Stimulated activated naive B cell treated with anti-CD40 and anti-IgM and Interleukin-4, amounts not matched to agents 10 μg/mL and 1 μg/mL and 100 μg/mL, for 72 hours (primary cell): Measurements from ENCODE around the gene LYL1.
"Not testable (repeated sequence)": the region's sequence is repeated elsewhere in the genome, so short reads cannot be mapped to it uniquely, and the experiment has no call there.

Experiments used
- ATAC-seq, 2 donors: fragments of 150-1000 bp; cut with Tn5 transposase; replicated peaks; 2 replicates each; pipeline ENCODE4 v1.10.0; 2021; ENCODE audit warnings: moderate library complexity in 1 of 2
- DNase-seq: peaks from one replicate; pipeline ENCODE4 v3.0.0; 2021
- H3K27ac Mint-ChIP-seq: one replicate; pipeline ENCODE4 v1.8.0; 2022; ENCODE audit warnings: mild to moderate bottlenecking, mixed read lengths
- H3K27me3 Mint-ChIP-seq, 2 donors: one replicate each; pipeline ENCODE4 v1.8.0; 2022; ENCODE audit warnings: mixed read lengths in 2 of 2
- H3K36me3 Mint-ChIP-seq, 2 donors: one replicate each; pipeline ENCODE4 v1.8.0; 2022; ENCODE audit warnings: mixed read lengths in 2 of 2, mild to moderate bottlenecking in 1 of 2
- H3K4me1 Mint-ChIP-seq, 2 donors: one replicate each; pipeline ENCODE4 v1.8.0; 2022; ENCODE audit warnings: mixed read lengths in 2 of 2, mild to moderate bottlenecking in 1 of 2
- H3K4me3 Mint-ChIP-seq, 2 donors: one replicate each; pipeline ENCODE4 v1.8.0; 2022; ENCODE audit warnings: mild to moderate bottlenecking in 2 of 2, mixed read lengths in 2 of 2, moderate library complexity in 1 of 2
- H3K9me3 Mint-ChIP-seq, 2 donors: one replicate each; pipeline ENCODE4 v1.8.0; 2022; ENCODE audit warnings: mixed read lengths in 2 of 2, mild to moderate bottlenecking in 1 of 2

The LYL1 gene

DNA sequence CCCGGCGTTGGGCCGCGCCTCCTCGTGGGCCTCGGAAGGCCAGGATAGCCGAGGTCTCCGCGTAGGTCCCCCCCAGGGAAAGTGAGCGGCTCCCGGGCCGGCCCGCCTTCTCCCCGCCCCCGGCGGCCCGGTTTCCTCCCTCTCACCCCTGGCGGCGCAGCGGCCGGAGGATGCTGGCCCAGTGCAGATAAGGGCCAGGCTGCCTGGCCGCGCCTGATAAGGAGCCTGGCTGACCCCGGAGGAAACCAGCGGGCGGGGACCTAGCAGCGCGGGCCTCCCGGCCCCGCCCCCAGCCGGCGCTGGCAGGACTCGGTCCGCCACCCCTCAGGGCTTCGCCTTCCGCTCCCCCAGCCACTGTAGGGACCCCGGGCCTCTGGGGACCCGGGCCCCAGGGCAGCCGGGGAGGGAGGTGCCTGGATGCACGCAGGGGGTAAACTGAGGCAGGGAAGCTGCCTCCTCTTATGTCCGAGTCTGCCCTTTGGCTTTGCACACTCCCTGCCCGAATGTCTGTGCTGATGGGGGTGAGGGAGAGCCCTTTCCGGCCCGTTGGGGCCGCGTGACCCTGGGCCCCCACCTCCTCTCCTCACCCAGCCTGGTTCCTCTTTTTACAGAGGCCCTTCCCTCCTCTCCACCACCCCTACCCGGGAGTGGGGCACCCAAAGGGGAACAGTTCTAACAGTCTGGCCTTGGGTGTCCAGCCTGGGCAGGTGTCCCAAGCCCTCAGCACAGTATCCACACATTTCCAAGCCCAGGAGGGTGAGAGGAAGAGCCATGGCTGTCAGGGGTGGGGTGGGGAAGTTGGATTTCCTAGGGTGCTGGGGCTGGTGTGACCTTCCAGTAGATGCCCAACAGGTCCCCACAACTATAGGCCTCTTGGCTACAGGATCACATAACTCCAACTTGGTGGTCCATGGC is at the start of gene LYL1:
Gene LYL1, minus strand, starts transcription at position 193 of the 915 bp plus-strand sequence. CDS start 1,687 bp downstream, outside the sequence.
- Mint-ChIP-seq H3K36me3 (peaks cover 25 to 44% of the 10 kb centered on the region in 2 donors), H3K9me3 (peaks cover 0 to 4% of the 10 kb centered on the region in 2 donors), H3K4me1 (peaks cover 41 to 87% of the 10 kb centered on the region in 2 donors), H3K27ac (peak within 1 kb of the TSS; percentile 95), H3K27me3 (no peaks in the 10 kb centered on the region), H3K4me3 (peak within 1 kb of the TSS; percentile 92 to 94)
- DNase-seq (peak; percentile 83), ATAC-seq (peak; percentile 70 to 75)

DNA sequence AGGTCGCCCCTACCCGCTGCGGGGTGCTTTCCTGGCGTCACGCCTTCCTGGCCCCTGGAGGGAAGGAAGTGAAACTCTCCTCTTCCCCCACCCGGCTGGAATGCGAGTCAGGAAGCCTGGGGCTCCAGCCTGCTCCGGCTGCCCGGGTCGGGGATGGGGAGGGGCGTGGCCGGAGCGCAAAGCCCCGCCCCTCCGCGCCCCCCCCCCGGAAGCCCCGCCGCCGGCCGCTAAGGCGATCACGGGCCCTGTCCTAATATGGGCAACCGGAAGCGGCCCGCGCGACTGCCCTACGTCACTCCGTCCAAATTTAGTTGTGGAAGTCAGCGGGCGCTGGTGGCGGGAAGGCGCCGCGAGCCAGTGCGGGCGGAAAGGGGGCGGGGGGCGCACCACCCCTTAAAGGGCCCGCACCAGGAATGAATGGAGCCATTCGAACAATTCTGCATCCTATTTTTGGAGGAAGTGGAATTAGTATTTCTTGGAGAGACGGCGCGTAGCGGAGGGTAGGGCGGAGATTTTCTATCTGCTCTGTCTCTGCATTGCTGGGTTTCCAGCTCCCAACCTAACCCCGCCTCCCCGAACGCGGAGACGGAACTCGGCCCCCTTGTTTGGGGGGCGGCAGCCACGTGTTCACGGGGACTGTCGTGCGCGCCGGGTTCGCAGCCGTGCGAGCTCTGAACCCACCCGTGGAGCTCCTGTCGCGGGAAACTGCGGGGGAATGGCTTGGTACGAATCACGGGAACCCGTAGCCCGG is 49.1 kb upstream of the LYL1 start:
- no peaks in the 10 kb centered on the region for H3K9me3 Mint-ChIP-seq
- H3K4me3 Mint-ChIP-seq: peak overlapping the region; percentile 98 to 99
- H3K27ac Mint-ChIP-seq: peak overlapping the region; percentile 99
- DNase-seq: peak; percentile 92
- peaks cover 0 to 4% of the 10 kb centered on the region in 2 donors for H3K27me3 Mint-ChIP-seq
- peaks cover 36 to 40% of the 10 kb centered on the region in 2 donors for H3K36me3 Mint-ChIP-seq
- peaks cover 38 to 67% of the 10 kb centered on the region in 2 donors for H3K4me1 Mint-ChIP-seq
- ATAC-seq: peak; percentile 37 to 43

DNA sequence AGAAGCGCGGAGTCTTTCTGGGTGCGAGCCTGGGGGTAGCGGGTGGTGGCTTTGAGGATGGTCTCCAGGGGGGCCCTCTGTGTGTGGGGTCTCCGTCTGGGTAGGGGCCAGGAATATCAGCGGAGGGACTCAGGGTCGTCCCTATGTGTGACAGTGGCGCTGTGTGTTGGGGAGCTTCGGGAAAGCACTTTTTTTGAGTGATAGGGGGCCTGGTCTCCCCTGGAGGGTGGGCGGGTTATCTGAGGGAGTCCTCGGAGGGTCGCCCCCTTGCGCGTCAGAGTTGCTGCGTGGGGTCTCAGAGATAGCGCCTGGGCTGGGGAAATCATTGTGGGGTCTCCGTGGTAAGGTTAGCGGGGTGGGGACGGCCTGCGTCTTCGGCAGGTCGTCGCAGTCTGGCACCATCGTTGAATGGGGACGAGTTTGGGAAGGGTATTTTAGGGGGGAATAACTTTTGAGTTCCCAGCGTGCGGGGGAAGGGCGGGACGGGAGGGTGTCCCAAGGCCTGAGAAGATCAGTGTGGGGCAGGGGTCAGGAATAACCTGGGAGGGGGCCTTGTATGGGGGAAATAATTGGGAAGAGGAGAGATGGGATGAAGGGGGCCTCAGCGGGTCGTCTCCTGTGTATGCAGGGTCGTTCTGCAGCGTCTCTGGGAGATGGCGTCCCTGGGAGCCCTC is 48.4 kb upstream of the LYL1 start:
- peaks cover 33 to 63% of the 10 kb centered on the region in 2 donors for H3K4me1 Mint-ChIP-seq
- peaks cover 0 to 4% of the 10 kb centered on the region in 2 donors for H3K27me3 Mint-ChIP-seq
- peak; percentile 21 for DNase-seq
- no peaks in the 10 kb centered on the region for H3K9me3 Mint-ChIP-seq
- H3K27ac Mint-ChIP-seq: peak overlapping the region; percentile 99
- H3K4me3 Mint-ChIP-seq: peak overlapping the region; percentile 98 to 99
- ATAC-seq: no peak
- peaks cover 36 to 40% of the 10 kb centered on the region in 2 donors for H3K36me3 Mint-ChIP-seq

DNA sequence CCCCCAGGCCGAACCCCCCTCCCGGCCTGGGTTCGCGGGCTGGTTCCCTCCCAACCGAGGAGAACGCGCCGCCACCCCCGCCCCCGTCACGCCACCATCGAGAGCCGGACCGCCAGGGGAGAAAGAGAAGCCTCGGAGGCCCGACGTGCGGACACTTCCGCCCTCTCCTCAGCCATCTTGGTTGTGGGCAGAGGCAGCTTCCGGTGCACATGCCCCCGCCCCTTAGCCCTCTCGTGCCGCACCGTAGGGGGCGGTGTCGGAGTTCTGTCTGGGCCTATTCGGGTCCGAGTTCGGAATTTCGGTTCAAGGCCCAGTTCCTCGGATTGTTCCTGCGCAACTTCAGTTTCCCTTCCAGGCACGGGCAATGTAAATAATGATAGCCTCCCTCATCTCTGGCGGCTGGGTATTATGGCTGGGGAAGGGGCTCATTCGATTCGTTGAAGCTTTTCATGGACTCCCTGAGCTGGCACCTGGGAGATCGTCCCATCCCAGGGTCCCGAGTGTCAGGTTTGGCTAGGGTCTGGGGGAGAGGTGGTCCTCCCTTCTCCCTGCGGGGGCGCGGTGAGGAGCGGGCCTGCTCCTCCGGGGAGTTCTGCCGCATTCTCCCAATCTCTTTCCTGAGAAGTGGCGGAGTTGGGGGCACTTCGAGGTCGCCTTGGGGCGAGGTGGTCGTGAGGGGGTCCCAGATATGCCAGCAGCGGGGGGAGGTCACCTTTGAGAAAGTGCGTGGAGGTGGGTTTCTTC is 47.7 kb upstream of the LYL1 start, which contains the start of the genes IER2 and STX10:
Gene IER2, plus strand, starts transcription at position 225 of the 744 bp plus-strand sequence. CDS start 2,776 bp downstream, outside the sequence.
Gene STX10, minus strand, starts transcription at position 189 of the 744 bp plus-strand sequence. CDS start 202 bp downstream, outside the sequence.
- no peaks in the 10 kb centered on the region for H3K9me3 Mint-ChIP-seq
- DNase-seq: peak; percentile 92
- peak within 1 kb of the TSS; percentile 99 for H3K27ac Mint-ChIP-seq
- peaks cover 29 to 56% of the 10 kb centered on the region in 2 donors for H3K4me1 Mint-ChIP-seq
- peak within 1 kb of the TSS; percentile 98 to 99 for H3K4me3 Mint-ChIP-seq
- peak; percentile 45 to 55 for ATAC-seq
- H3K36me3 Mint-ChIP-seq: peaks cover 34 to 40% of the 10 kb centered on the region in 2 donors
- peaks cover 0 to 4% of the 10 kb centered on the region in 2 donors for H3K27me3 Mint-ChIP-seq

DNA sequence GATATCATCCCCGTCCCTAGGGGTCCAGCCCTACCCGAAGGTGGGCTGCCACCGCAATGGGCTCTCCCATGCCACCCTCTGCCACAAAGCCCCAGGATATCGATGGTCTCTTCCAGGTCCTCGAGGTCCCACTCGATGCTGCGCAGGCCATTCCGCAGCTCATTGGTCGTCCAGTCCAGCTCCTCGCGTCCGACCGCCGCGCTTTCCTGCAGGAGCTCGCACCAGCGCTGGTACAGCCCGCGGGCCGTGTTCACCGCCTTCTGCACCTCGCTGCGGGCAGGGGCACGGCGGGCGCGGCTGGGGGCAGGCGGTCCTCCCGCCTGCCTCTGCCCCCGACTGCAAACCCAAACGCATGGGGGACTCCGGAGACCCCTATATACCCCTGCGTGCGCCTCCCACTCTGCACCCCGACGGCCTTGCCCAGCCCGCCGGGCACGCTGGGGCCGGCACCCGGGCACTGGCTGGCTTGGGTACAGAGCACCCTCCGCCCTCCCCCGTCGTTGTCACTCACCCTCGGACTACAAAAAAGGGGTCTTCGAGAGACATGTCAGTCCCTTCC is 47.0 kb upstream of the LYL1 start:
- ATAC-seq (peak; percentile 2 to 3), DNase-seq (peak; percentile 38)
- peaks cover 27 to 33% of the 10 kb centered on the region in 2 donors for H3K36me3 Mint-ChIP-seq
- peaks cover 0 to 4% of the 10 kb centered on the region in 2 donors for H3K27me3 Mint-ChIP-seq
- H3K27ac Mint-ChIP-seq: peak overlapping the region; percentile 99
- peak overlapping the region; percentile 98 to 99 for H3K4me3 Mint-ChIP-seq
- H3K9me3 Mint-ChIP-seq: no peaks in the 10 kb centered on the region
- H3K4me1 Mint-ChIP-seq: peaks cover 27 to 51% of the 10 kb centered on the region in 2 donors

DNA sequence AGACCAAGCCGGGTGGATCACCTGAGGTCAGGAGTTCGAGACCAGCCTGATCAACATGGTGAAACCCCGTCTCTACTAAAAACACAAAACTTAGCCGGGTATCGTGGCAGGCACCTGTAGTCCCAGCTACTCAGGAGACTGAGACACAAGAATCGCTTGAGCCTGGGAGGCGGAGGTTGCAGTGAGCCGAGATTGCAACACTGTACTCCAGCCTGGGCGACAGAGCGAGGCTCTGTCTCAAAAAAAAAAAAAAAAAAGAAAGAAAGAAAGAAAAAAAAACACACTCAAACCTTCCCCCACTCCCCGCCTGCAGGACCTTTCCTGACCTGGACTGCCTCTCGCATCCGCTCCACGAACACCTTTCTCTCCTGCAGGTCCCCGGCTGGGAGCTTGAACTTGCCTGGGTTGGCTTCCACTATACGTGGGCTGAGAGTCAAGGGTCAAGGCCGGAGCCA is 46.5 kb upstream of the LYL1 start:
- not testable (repeated sequence) for H3K9me3 Mint-ChIP-seq, H3K27me3 Mint-ChIP-seq, DNase-seq, ATAC-seq
- H3K4me1 Mint-ChIP-seq: peaks cover 27 to 48% of the 10 kb centered on the region in 2 donors
- peak overlapping the region; percentile 66 for H3K27ac Mint-ChIP-seq
- H3K4me3 Mint-ChIP-seq: peak overlapping the region; percentile 98 to 99
- peaks cover 23 to 29% of the 10 kb centered on the region in 2 donors for H3K36me3 Mint-ChIP-seq

DNA sequence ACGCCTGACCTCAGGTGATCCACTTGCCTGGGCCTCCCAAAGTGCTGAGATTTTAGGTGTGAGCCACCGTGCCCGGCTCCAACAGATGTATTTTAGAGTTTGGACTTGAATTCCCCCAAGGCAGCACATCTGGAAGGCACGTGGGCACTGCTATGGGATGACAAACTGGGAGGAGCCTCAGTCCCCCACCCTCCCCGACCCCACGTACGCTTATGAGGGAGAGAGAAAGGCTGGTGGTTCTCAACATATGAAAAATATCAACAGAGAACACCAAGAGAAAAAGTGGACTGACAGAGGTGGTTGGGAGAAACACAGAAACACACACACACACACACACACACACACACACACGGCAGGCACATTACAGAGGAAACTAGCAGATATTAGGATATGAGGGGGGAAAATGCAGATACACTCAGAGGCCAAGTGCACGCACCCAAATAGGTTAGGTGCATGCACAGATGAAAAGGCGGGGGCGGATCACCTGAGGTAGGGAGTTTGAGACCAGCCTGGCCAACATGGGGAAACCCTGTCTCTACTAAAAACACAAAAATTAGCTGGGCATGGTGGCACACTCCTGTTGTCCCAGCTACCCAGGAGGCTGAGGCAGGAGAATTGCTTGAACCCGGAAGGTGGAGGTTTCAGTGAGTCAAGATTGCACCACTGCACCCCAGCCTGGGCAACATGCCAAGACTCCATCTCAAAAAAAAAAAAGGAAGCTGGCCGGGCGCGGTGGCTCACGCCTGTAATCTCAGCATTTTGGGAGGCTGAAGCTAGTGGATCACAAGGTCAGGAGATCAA is 44.3 kb upstream of the LYL1 start:
- no peak overlapping the region for H3K27ac Mint-ChIP-seq
- DNase-seq: no peak
- peaks cover 11 to 18% of the 10 kb centered on the region in 2 donors for H3K36me3 Mint-ChIP-seq
- no peak overlapping the region for H3K4me3 Mint-ChIP-seq
- no peak for ATAC-seq
- H3K9me3 Mint-ChIP-seq: no peaks in the 10 kb centered on the region
- no peaks in the 10 kb centered on the region for H3K27me3 Mint-ChIP-seq
- H3K4me1 Mint-ChIP-seq: peaks cover 20 to 38% of the 10 kb centered on the region in 2 donors

DNA sequence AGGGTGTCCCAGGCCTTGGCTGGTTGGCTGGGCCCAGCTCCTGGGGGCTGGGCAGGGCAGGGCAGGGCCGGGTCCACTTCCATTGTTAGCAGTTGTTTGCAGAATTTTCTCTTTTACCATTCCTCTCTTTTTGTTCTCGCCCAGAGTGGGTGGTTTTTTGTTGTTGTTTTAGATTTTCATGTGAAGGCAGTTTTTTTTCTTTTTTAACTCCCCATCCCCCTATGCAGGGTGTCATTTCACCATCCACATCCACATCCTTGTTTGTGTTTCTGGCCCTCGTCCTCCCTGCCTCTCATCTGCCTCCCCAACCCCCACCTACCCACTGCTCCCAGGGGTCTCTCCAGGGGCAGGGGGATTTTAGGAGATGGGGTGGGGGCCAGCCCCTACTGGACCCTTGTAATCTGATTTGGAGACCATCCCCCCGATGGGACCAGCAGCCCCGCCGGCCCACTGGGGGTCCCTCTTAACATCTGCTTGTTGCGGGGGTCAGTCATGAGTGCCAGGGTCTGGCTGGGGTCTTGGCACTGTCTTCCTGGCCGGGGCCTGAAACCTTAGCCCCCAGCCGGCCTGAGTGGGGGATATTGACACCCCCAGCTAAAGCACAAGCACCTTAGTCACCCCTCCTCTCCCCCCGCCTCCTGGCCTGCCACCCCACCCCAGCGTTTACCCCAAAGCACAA is 37.1 kb upstream of the LYL1 start:
- no peak for DNase-seq
- Mint-ChIP-seq H3K36me3 (peaks cover 35 to 52% of the 10 kb centered on the region in 2 donors), H3K4me1 (peaks cover 3 to 9% of the 10 kb centered on the region in 2 donors), H3K9me3 (no peaks in the 10 kb centered on the region), H3K27me3 (no peaks in the 10 kb centered on the region), H3K27ac (no peak overlapping the region), H3K4me3 (no peak overlapping the region)
- ATAC-seq: no peak

DNA sequence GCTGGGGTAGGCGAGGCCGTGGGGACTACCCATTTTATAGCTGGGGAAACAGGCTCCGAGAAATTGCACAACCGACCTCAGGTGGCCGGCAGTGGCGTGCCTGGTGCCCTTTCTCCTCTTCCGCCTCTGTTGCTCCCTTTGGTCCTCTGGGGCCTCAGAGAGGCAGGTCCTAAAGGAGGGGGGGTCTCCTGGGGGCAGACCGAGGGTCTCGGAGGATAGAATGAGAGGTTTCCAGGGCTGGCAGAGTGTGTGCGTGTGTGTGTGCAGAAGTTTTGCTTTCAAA is 36.2 kb upstream of the LYL1 start:
- Mint-ChIP-seq H3K9me3 (no peaks in the 10 kb centered on the region), H3K27ac (no peak overlapping the region), H3K27me3 (no peaks in the 10 kb centered on the region), H3K4me1 (peaks cover 3 to 9% of the 10 kb centered on the region in 2 donors), H3K4me3 (no peak overlapping the region), H3K36me3 (peaks cover 36 to 48% of the 10 kb centered on the region in 2 donors)
- DNase-seq (no peak), ATAC-seq (no peak)

DNA sequence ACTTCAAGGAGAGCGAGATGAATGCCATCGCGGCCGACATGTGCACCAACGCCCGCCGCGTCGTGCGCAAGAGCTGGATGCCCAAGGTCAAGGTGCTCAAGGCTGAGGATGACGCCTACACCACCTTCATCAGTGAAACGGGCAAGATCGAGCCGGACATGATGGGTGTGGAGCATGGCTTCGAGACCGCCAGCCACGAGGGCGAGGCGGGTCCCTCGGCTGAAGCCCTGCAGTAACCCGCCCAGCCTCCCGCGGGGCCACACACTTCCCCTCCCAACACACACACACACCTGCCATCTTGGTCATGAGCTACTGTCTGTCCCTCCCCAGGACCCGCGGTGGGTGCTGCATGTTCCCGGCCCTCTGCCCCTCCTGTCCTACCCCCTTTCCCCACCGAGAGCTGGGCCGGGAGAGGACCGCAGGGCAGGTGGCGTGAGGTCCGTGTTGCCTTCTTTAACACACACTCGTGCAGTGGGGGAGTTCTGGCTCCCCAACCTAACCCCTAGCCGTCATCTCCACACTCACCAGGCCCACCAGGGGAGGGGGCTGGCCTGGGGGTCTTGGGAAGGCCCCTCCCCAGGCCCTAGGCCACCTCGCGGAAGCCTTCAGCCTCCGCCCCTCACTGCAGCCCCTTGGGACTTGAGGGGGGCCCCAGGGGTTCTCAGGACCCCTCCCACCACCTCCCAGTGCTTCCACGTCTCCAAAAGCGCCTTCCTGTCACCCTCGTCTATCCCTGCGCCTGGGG is 35.7 kb upstream of the LYL1 start:
- Mint-ChIP-seq H3K4me3 (no peak overlapping the region), H3K27me3 (no peaks in the 10 kb centered on the region), H3K4me1 (peaks cover 3 to 9% of the 10 kb centered on the region in 2 donors), H3K9me3 (no peaks in the 10 kb centered on the region), H3K36me3 (peaks cover 36 to 48% of the 10 kb centered on the region in 2 donors), H3K27ac (no peak overlapping the region)
- ATAC-seq (no peak), DNase-seq (no peak)

DNA sequence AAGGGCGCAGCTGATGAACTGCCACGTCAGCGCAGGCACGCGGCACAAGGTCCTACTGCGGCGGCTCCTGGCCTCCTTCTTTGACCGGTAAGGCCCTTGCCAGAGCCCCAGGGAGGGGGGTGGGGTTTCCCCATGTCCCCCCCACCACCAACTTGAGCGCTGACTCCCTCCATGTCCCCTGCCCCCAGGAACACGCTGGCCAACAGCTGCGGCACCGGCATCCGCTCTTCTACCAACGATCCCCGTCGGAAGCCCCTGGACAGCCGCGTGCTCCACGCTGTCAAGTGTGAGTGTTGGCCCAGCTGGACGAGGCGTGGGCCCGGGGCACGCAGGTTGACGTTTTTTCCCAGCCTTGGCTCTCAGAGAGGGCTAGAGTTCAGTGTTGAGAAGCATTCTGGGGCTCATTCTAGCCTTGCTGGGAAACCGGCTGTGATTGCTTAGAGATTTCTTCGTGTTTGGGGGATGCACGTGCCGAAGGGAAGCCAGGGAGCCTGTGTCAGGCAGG is 34.7 kb upstream of the LYL1 start:
- Mint-ChIP-seq H3K9me3 (no peaks in the 10 kb centered on the region), H3K27me3 (no peaks in the 10 kb centered on the region), H3K36me3 (peaks cover 41 to 56% of the 10 kb centered on the region in 2 donors), H3K4me3 (no peak overlapping the region), H3K4me1 (peaks cover 11 to 19% of the 10 kb centered on the region in 2 donors), H3K27ac (no peak overlapping the region)
- DNase-seq (no peak), ATAC-seq (no peak)
